Stimulated activated naive CD4-positive, alpha-beta T cell treated with Interleukin-2 at 50 U/mL for 16 hours (primary cell): ENCODE data around the gene SCN1A.

ENCODE experiments used
- DNase-seq: peaks from one replicate; lab custom pipeline; 2025; lab: John Stamatoyannopoulos, UW

SCN1A gene

GRCh38 chr2:165970663-165971062 lies 157.2 kb downstream of the SCN1A start:
- DNase-seq = no peak

GRCh38 chr2:165969227-165969626 lies 158.6 kb downstream of the SCN1A start:
- DNase-seq = no peak

GRCh38 chr2:165967746-165968145 lies 160.1 kb downstream of the SCN1A start:
- DNase-seq = no peak

- no peak for DNase-seq
These were observed 166.0 kb downstream of the SCN1A start for GRCh38 chr2:165961818-165962217.

- DNase-seq = no peak
These were observed 168.4 kb downstream of the SCN1A start for GRCh38 chr2:165959371-165959770.

GRCh38 chr2:165958313-165958960 lies 169.4 kb downstream of the SCN1A start:
- DNase-seq = no peak

GRCh38 chr2:165957030-165957675 lies 170.7 kb downstream of the SCN1A start:
- no peak for DNase-seq

- DNase-seq = peak; percentile 93
These were observed 173.9 kb downstream of the SCN1A start, which contains the start of gene TTC21B for GRCh38 chr2:165953655-165954606. Gene TTC21B (minus strand): TSS chr2:165953776. CDS start chr2:165953705, 71 bp downstream.

GRCh38 chr2:165953306-165953654 lies 174.5 kb downstream of the SCN1A start:
- no peak for DNase-seq

- DNase-seq = no peak
These were observed 175.0 kb downstream of the SCN1A start for GRCh38 chr2:165952741-165953211.

- DNase-seq = no peak
These were observed 175.7 kb downstream of the SCN1A start for GRCh38 chr2:165952085-165952484.

- no peak for DNase-seq
These were observed 177.4 kb downstream of the SCN1A start for GRCh38 chr2:165950438-165950837.

GRCh38 chr2:165941827-165942226 lies 186.0 kb downstream of the SCN1A start:
- no peak for DNase-seq

- DNase-seq = no peak
These were observed 189.6 kb downstream of the SCN1A start for GRCh38 chr2:165938237-165938636.
